ENCODE data around the gene SCYGR3.

GRCh38 chr2:227610123-227610522 lies 4.5 kb downstream of the SCYGR3 start:
- TF ChIP-seq POLR2A (IDR thresholded peaks at IDR 0.05; ENCODE audit: low read depth, low read length) (no peak), EZH2 (IDR thresholded peaks at IDR 0.05; ENCODE audit: borderline replicate concordance, low read depth, low read length, severe bottlenecking) (no peak)

All from endothelial cell of umbilical vein (primary cell).